ENCODE results near the gene KCNT1.
A peak's percentile ranks its signal among the peaks of the same experiment; 100 is the strongest.

Gene KCNT1

GRCh38 chr9:135701959-135702721, at the start of gene KCNT1:
TSS of gene KCNT1 (plus strand) at chr9:135702185. CDS start at chr9:135702259, 74 bp downstream.
- DNase-seq (ENCODE audit: low read depth): peak; percentile 42
- TF ChIP-seq CTCF (IDR thresholded peaks at IDR 0.05; ENCODE audit: low read length, missing control alignments): peak; percentile 20
- no peak within 1 kb of the TSS for H3K4me3 ChIP-seq (replicated peaks; ENCODE audit: low read depth, low read length)

DNA sequence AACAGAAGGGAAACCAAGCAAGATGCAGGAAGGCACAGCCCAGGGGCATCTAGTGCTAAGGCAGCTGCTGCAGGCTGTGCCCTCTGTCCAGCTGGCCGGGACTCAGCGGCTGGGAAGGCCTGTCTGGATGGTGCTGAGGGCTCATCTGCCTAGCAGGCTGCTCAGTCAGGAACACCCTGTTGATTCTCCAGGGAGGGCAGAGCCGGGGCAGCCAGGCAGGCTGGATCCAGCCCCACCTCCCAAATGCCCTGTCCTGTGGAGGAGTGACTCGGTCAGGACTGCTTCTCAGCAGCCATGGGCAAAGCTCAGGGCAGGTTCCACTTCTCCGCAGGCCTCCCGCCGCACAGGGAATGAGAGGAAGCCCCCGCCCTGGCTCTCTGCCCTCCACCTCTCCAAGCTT, 46.7 kb upstream of the KCNT1 start:
- no peak for TF ChIP-seq CTCF (IDR thresholded peaks at IDR 0.05; ENCODE audit: low read length, missing control alignments)
- DNase-seq (ENCODE audit: low read depth): no peak
- no peak overlapping the region for H3K4me3 ChIP-seq (replicated peaks; ENCODE audit: low read depth, low read length)

GRCh38 chr9:135657416-135657815, 44.6 kb upstream of the KCNT1 start:
- H3K4me3 ChIP-seq (replicated peaks; ENCODE audit: low read depth, low read length): no peak overlapping the region
- no peak for DNase-seq (ENCODE audit: low read depth)
- TF ChIP-seq CTCF (IDR thresholded peaks at IDR 0.05; ENCODE audit: low read length, missing control alignments): no peak

DNA sequence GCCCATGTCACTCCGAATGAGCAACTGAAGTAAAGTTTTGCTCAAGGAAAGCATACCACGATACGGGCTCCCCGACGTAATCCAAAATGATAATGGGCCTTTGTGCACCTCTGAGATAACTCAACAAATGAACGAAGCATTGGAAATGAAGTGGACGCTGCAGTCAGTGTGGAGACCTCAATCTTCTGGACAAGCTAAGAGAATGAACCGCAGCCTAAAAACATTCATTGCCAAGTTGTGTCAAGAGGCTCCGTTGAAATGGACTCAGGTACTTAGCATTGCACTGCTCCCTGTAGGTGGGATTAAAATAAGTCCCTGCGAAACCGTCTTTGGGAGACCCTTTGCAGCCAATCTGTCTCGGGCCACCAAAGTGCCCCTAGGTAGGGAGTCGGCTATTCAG, 42.7 kb upstream of the KCNT1 start:
- no peak for DNase-seq (ENCODE audit: low read depth)
- H3K4me3 ChIP-seq (replicated peaks; ENCODE audit: low read depth, low read length): no peak overlapping the region
- no peak for TF ChIP-seq CTCF (IDR thresholded peaks at IDR 0.05; ENCODE audit: low read length, missing control alignments)

- no peak overlapping the region for H3K4me3 ChIP-seq (replicated peaks; ENCODE audit: low read depth, low read length)
- no peak for DNase-seq (ENCODE audit: low read depth)
- TF ChIP-seq CTCF (IDR thresholded peaks at IDR 0.05; ENCODE audit: low read length, missing control alignments): no peak
Measured at GRCh38 chr9:135660407-135660806, 41.6 kb upstream of the KCNT1 start.

DNA sequence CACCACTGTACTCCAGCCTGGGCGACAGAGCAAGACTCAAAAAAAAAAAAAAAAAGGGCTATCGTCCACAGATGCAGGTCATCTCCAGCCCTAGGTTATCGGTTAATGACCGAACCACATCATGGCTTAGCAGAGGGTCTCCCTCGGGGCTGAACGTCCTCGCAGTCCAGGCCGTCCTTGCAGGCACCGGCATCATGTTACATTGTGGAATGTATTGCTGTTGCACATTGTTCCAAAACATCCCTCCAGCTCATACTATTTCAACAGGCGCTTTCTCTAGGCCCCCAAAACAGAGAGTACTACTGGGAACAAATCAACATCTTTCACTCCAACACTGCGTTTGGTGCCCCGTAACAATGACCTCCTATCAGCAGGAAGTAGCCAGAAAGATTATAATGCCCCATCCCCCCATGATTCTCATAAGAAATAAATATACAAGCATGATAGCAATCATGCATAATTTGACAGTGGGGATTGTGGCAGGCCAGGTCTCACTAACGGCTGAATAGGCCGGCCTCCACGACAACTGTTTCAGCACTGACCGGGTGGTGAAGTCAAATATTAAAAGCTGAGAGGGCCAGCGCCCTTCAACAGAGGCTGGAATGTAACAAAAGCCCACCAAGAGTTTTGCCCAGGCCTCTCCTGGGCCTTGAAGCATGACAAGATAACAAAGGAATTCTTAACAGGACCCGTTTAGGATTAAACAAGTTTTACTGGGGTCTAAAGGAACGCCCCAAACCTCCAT, 40.0 kb upstream of the KCNT1 start:
- no peak for TF ChIP-seq CTCF (IDR thresholded peaks at IDR 0.05; ENCODE audit: low read length, missing control alignments)
- peak; percentile 11 for DNase-seq (ENCODE audit: low read depth)
- H3K4me3 ChIP-seq (replicated peaks; ENCODE audit: low read depth, low read length): no peak overlapping the region
